HepG2 (cell line): ENCODE data around the gene RNU5B-1. TPM values are rescaled to one million over a fixed set of nuclear protein-coding genes. Genes with fewer than 3 reads are reported as not detected.

Source experiments
- DPF2 ChIP-seq: sonication (generic); formaldehyde crosslinking; IDR thresholded peaks from 2 replicates; pipeline ENCODE4 v1.4.0; 2020; ENCODE audit warnings: mild to moderate bottlenecking, low read depth, missing genetic modification reagents, borderline replicate concordance
- FOXK1 ChIP-seq: sonication (generic); formaldehyde crosslinking; IDR thresholded peaks from 2 replicates; pipeline ENCODE4 v1.4.0; 2020; ENCODE audit warnings: low read depth, missing genetic modification reagents, borderline replicate concordance
- GPN1 ChIP-seq: sonication (generic); formaldehyde crosslinking; IDR thresholded peaks from 2 replicates; pipeline ENCODE4 v1.5.1; 2020; ENCODE audit warnings: missing genetic modification reagents, borderline replicate concordance
- HDAC2 ChIP-seq: sonication (generic); formaldehyde crosslinking; IDR thresholded peaks from 2 replicates; pipeline ENCODE4 v1.4.0; 2020; ENCODE audit warnings: missing genetic modification reagents
- HHEX ChIP-seq: IDR thresholded peaks from 2 replicates; pipeline ENCODE4 v1.6.1; 2016; ENCODE audit warnings: control low read depth
- HMG20B ChIP-seq: conservative IDR thresholded peaks from 2 replicates; pipeline ENCODE4 v1.6.1; 2016; ENCODE audit warnings: missing genetic modification reagents, missing compliant biosample characterization
- KMT2A ChIP-seq: sonication (generic); formaldehyde crosslinking; IDR thresholded peaks from 2 replicates; pipeline ENCODE4 v1.4.0; 2020; ENCODE audit warnings: missing genetic modification reagents
- MAFG ChIP-seq: sonication (generic); formaldehyde crosslinking; IDR thresholded peaks from 2 replicates; pipeline ENCODE4 v1.5.1; 2020; ENCODE audit warnings: mild to moderate bottlenecking, missing genetic modification reagents
- NCOA2 ChIP-seq: sonication (generic); formaldehyde crosslinking; IDR thresholded peaks from 2 replicates; pipeline ENCODE4 v1.8.0; 2022; ENCODE audit warnings: inconsistent platforms
- RBM39 ChIP-seq: fragments of 200-400 bp; formaldehyde crosslinking; IDR thresholded peaks from one replicate; pipeline ENCODE4 v1.6.1; 2018; ENCODE audit warnings: antibody characterized with exemption, mild to moderate bottlenecking, low read depth, low read length; ENCODE audit not compliant: poor library complexity, severe bottlenecking
- RXRA ChIP-seq: sonication (generic); formaldehyde crosslinking; IDR thresholded peaks from 2 replicates; pipeline ENCODE4 v1.5.1; 2020; ENCODE audit warnings: missing genetic modification reagents
- SMC3 ChIP-seq: IDR thresholded peaks from 2 replicates; pipeline ENCODE4 v1.6.1; 2011; ENCODE audit warnings: low read length, improper control_type of control experiment
- STAG1 ChIP-seq: sonication (generic); formaldehyde crosslinking; IDR thresholded peaks from 2 replicates; pipeline ENCODE4 v1.4.0; 2020; ENCODE audit warnings: missing genetic modification reagents
- TGIF2 ChIP-seq: IDR thresholded peaks from 2 replicates; pipeline ENCODE4 v1.6.1; 2016; ENCODE audit warnings: control low read depth, missing compliant biosample characterization
- ZNF124 ChIP-seq: sonication (generic); formaldehyde crosslinking; IDR thresholded peaks from 2 replicates; pipeline ENCODE4 v1.4.0; 2020; ENCODE audit warnings: missing genetic modification reagents
- ZNF143 ChIP-seq: sonication (generic); formaldehyde crosslinking; IDR thresholded peaks from 2 replicates; pipeline ENCODE4 v1.4.0; 2020; ENCODE audit warnings: missing genetic modification reagents
- ZNF619 ChIP-seq: sonication (generic); formaldehyde crosslinking; IDR thresholded peaks from 2 replicates; pipeline ENCODE4 v1.4.0; 2020; ENCODE audit warnings: mild to moderate bottlenecking, missing genetic modification reagents
- polyA plus RNA-seq, 8 experiments: library from polyadenylated mRNA; depleted of rRNA in 3 of 8; stranded (reverse) in 7 of 8; unstranded in 1 of 8; fragments of >200 nt; fragmentation: Illumina TruSeq in 4 of 8; extraction: Trizol in 4 of 8; gene quantifications; 2 replicates each; pipeline versions ENCODE4 v1.2.1 to v1.2.3, GENCODE V29; 2011 to 2016; ENCODE audit warnings: low read depth in 4 of 8, missing spikeins in 1 of 8, mixed read lengths in 1 of 8; ENCODE audit not compliant: insufficient read depth in 1 of 8
- total RNA-seq, 5 experiments: library from RNA; depleted of rRNA; stranded (reverse); fragments of >200 nt; fragmentation: Illumina TruSeq; extraction: Trizol; gene quantifications; 2 replicates each; pipeline ENCODE4 v1.2.3, GENCODE V29; 2016; ENCODE audit warnings: low read depth in 1 of 5
- TF ChIP-seq, protein P1 (sequence below): sonication (generic); formaldehyde crosslinking; IDR thresholded peaks from 2 replicates; pipeline ENCODE4 v1.5.1; 2020; ENCODE audit warnings: missing genetic modification reagents, mild to moderate bottlenecking, borderline replicate concordance
- TF ChIP-seq, protein P2 (sequence below): sonication (generic); formaldehyde crosslinking; IDR thresholded peaks from 2 replicates; pipeline ENCODE4 v1.8.1; 2023; ENCODE audit warnings: mild to moderate bottlenecking, missing genetic modification reagents, borderline replicate concordance
- TF ChIP-seq, protein P3 (sequence below): IDR thresholded peaks from 2 replicates; pipeline ENCODE4 v1.6.1; 2012; ENCODE audit warnings: inconsistent platforms
- TF ChIP-seq, protein P4 (sequence below): sonication (generic); formaldehyde crosslinking; IDR thresholded peaks from 2 replicates; pipeline ENCODE4 v1.8.1; 2023; ENCODE audit warnings: missing genetic modification reagents, inconsistent platforms, borderline replicate concordance
- TF ChIP-seq, protein P5 (sequence below): sonication (generic); formaldehyde crosslinking; IDR thresholded peaks from 2 replicates; pipeline ENCODE4 v1.5.0; 2020; ENCODE audit warnings: missing genetic modification reagents

The RNU5B-1 gene
- total and polyA plus RNA-seq, 2 of the 13 experiments (the other 11 are each of a cell fraction or from before 2014, with no cell fraction given), result 1,646 TPM; not detected in 1

DNA sequence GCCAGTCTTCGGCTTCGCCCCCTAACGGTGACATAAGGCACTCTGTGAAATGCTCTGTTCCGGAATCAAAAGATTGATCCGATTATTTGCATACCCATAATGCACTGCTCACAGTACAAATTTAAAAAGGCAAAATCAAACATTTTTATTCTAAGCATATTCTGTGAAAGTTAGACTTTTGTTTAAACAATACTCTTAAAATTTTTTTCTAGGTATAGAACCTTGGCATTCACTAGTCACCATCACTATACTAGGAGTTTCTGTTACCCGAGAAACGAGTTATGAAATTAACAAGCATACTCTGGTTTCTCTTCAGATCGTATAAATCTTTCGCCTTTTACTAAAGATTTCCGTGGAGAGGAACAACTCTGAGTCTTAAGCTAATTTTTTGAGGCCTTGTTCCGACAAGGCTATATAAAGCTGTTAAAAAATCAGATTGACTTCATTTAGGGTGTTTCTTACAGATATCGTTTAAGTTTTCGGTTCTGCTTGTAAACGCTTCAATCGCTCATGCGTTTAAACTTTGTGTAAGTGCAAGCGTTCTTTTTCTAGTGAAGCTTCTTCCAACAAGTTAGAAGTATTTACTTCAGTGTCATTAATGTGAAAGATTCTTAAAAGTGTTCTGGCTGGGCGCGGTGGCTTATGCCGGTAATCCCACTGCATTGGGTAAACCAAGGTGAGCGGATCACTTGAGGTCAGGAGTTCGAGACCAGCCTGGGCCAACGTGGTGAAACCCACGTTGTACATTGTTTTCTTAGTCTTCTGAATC lies at the start of gene RNU5B-1 (continued):
- TF ChIP-seq, protein P1, sequence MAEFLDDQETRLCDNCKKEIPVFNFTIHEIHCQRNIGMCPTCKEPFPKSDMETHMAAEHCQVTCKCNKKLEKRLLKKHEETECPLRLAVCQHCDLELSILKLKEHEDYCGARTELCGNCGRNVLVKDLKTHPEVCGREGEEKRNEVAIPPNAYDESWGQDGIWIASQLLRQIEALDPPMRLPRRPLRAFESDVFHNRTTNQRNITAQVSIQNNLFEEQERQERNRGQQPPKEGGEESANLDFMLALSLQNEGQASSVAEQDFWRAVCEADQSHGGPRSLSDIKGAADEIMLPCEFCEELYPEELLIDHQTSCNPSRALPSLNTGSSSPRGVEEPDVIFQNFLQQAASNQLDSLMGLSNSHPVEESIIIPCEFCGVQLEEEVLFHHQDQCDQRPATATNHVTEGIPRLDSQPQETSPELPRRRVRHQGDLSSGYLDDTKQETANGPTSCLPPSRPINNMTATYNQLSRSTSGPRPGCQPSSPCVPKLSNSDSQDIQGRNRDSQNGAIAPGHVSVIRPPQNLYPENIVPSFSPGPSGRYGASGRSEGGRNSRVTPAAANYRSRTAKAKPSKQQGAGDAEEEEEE (CRISPR knock-in tag), result no peak
- TF ChIP-seq GPN1 (CRISPR knock-in tag), result no peak
- no peak for TF ChIP-seq HHEX (CRISPR knock-in tag)
- no peak for TF ChIP-seq MAFG (CRISPR knock-in tag)
- no peak for TF ChIP-seq HMG20B (CRISPR knock-in tag)
- peak; percentile 73; the same call in 1 of the 2 replicates for TF ChIP-seq RXRA (CRISPR knock-in tag)
- peak; percentile 88 for TF ChIP-seq ZNF124 (CRISPR knock-in tag)
- 0 out of 2 replicates have a peak, but pooled peaks have one; percentile 19 for TF ChIP-seq STAG1 (CRISPR knock-in tag)
- no peak for TF ChIP-seq FOXK1 (CRISPR knock-in tag)
- TF ChIP-seq ZNF619, result no peak
- peak; percentile 83 for TF ChIP-seq NCOA2 (CRISPR knock-in tag)
- TF ChIP-seq ZNF143 (CRISPR knock-in tag), result peak; percentile 87
- TF ChIP-seq, protein P2, sequence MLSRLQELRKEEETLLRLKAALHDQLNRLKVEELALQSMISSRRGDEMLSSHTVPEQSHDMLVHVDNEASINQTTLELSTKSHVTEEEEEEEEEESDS, result peak; percentile 100
- TF ChIP-seq, protein P3, sequence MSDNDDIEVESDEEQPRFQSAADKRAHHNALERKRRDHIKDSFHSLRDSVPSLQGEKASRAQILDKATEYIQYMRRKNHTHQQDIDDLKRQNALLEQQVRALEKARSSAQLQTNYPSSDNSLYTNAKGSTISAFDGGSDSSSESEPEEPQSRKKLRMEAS, result peak; percentile 12; the same call in 1 of the 2 replicates
- TF ChIP-seq KMT2A, result peak; percentile 37; the same call in 1 of the 2 replicates
- TF ChIP-seq DPF2, result no peak
- TF ChIP-seq SMC3, result no peak
- TF ChIP-seq, protein P4, sequence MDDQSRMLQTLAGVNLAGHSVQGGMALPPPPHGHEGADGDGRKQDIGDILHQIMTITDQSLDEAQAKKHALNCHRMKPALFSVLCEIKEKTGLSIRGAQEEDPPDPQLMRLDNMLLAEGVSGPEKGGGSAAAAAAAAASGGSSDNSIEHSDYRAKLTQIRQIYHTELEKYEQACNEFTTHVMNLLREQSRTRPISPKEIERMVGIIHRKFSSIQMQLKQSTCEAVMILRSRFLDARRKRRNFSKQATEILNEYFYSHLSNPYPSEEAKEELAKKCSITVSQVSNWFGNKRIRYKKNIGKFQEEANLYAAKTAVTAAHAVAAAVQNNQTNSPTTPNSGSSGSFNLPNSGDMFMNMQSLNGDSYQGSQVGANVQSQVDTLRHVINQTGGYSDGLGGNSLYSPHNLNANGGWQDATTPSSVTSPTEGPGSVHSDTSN, result peak; percentile 80; the same call in 1 of the 2 replicates
- TF ChIP-seq HDAC2 (CRISPR knock-in tag), result 0 out of 2 replicates have a peak, but pooled peaks have one; percentile 13
- TF ChIP-seq RBM39, result no peak
- TF ChIP-seq, protein P5, sequence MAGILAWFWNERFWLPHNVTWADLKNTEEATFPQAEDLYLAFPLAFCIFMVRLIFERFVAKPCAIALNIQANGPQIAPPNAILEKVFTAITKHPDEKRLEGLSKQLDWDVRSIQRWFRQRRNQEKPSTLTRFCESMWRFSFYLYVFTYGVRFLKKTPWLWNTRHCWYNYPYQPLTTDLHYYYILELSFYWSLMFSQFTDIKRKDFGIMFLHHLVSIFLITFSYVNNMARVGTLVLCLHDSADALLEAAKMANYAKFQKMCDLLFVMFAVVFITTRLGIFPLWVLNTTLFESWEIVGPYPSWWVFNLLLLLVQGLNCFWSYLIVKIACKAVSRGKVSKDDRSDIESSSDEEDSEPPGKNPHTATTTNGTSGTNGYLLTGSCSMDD (CRISPR knock-in tag), result no peak
- peak; percentile 76 for TF ChIP-seq TGIF2 (CRISPR knock-in tag)
